K562 (cell line): ENCODE data around the gene FUT8. TPM values are rescaled to one million over a fixed set of nuclear protein-coding genes. Genes with fewer than 3 reads are reported as not detected.
A peak's percentile ranks its signal among the peaks of the same experiment; 100 is the strongest.

Source experiments
- ATAC-seq: fragments of 200-7000 bp; cut with Tn5 transposase; 3 replicates; pipeline ENCODE4 v1.9.1; 2020; ENCODE audit warnings: moderate library complexity
- BruUV-seq: library from RNA; stranded (reverse); fragments of 400-500 nt; replicated peaks from 2 replicates; lab custom pipeline; 2021; lab: Mats Ljungman, UMichigan
- CTCF ChIA-PET: fragments of 300-600 bp; formaldehyde crosslinking; extraction: SDS; loops from one replicate; lab custom pipeline; 2021; ENCODE audit warnings: low intra/inter-chr PET ratio; lab: Yijun Ruan, JAX
- POLR2A ChIA-PET: fragments of 300-600, 350-650 bp; sonication (Branson Sonifier 250); formaldehyde crosslinking; extraction: SDS; loops from one replicate; lab custom pipeline; 2021; ENCODE audit warnings: antibody characterized with exemption, inconsistent platforms; lab: Yijun Ruan, JAX
- DNase-seq, 4 experiments: peaks; one replicate each; pipeline versions ENCODE4 v3.0.0 to v3.0.0-alpha.2; 2011 to 2018; ENCODE audit warnings: low spot score in 3 of 4, mixed read lengths in 3 of 4; ENCODE audit errors: extremely low read depth in 1 of 4
- FAIRE-seq: peaks from 2 replicates; lab custom pipeline; 2011; peaks lifted over from hg19 to GRCh38; lab: Jason Lieb, UNC
- H2AFZ ChIP-seq: 2 replicates; pipeline ENCODE4 v1.6.0; 2011; ENCODE audit warnings: low read depth, low read length, control low read depth, inconsistent platforms
- H3K27ac ChIP-seq: fragments of 200-600 bp; 3 replicates; pipeline ENCODE4 v1.8.0; 2011; ENCODE audit warnings: low read depth, mild to moderate bottlenecking, control low read depth, inconsistent platforms, low read length, moderate library complexity, mixed read lengths; ENCODE audit errors: extremely low read depth
- H3K27me3 ChIP-seq, 2 experiments: fragments of 300-600 bp in 1 of 2; 2 replicates in 1 of 2; 3 replicates in 1 of 2; pipeline versions ENCODE4 v1.6.0 to v1.8.0; 2011; ENCODE audit warnings: inconsistent platforms in 2 of 2, low read length in 2 of 2, mild to moderate bottlenecking in 1 of 2, mixed read lengths in 1 of 2, moderate library complexity in 1 of 2; ENCODE audit not compliant: control insufficient read depth in 2 of 2, insufficient read depth in 2 of 2
- H3K36me3 ChIP-seq: fragments of 300-600 bp; 3 replicates; pipeline ENCODE4 v1.8.0; 2011; ENCODE audit warnings: mild to moderate bottlenecking, low read length, inconsistent platforms; ENCODE audit not compliant: control insufficient read depth, insufficient read depth
- H3K4me1 ChIP-seq, 2 experiments: fragments of 200-600 bp in 1 of 2; replicated peaks in 1 of 2; 2 replicates in 1 of 2; 3 replicates in 1 of 2; pipeline versions ENCODE4 v1.5.1 to v1.8.0; 2011; ENCODE audit warnings: inconsistent platforms in 2 of 2, low read length in 2 of 2, mild to moderate bottlenecking in 1 of 2, mixed read lengths in 1 of 2, moderate library complexity in 1 of 2; ENCODE audit not compliant: control insufficient read depth in 2 of 2, insufficient read depth in 2 of 2
- H3K4me2 ChIP-seq: 2 replicates; pipeline ENCODE4 v1.6.1; 2011; ENCODE audit warnings: low read length, control low read depth, inconsistent platforms, mixed read lengths; ENCODE audit not compliant: insufficient read depth
- H3K4me3 ChIP-seq: fragments of 200-600 bp; sonication (generic), shearing (Covaris generic); 2 replicates; pipeline ENCODE4 v1.5.1; 2016; ENCODE audit warnings: control low read depth, inconsistent platforms
- H3K79me2 ChIP-seq: fragments of 200-600 bp; 3 replicates; pipeline ENCODE4 v1.8.0; 2011; ENCODE audit warnings: low read length, inconsistent platforms; ENCODE audit not compliant: control insufficient read depth, insufficient read depth
- H3K9ac ChIP-seq, 2 experiments: 2 replicates each; pipeline versions ENCODE4 v1.6.0 to v1.6.1; 2011; ENCODE audit warnings: low read depth in 2 of 2, low read length in 2 of 2, control low read depth in 1 of 2, inconsistent platforms in 1 of 2, mild to moderate bottlenecking in 1 of 2, mixed read lengths in 1 of 2; ENCODE audit not compliant: insufficient read depth in 1 of 2
- H3K9me1 ChIP-seq: one replicate; pipeline ENCODE4 v1.6.0; 2011; ENCODE audit warnings: inconsistent platforms, mild to moderate bottlenecking, low read length, moderate library complexity; ENCODE audit not compliant: control insufficient read depth, insufficient read depth
- H3K9me3 ChIP-seq: replicated peaks from 2 replicates; pipeline ENCODE4 v1.5.1; 2011; ENCODE audit warnings: low read depth, low read length, inconsistent platforms; ENCODE audit not compliant: control insufficient read depth, insufficient read depth
- H4K20me1 ChIP-seq: replicated peaks from 2 replicates; pipeline ENCODE4 v1.6.1; 2011; ENCODE audit warnings: low read length, inconsistent platforms, mixed read lengths; ENCODE audit not compliant: control insufficient read depth, insufficient read depth
- DNMT1 ChIP-seq: fragments of 450-650 bp; IDR thresholded peaks from 2 replicates; pipeline ENCODE4 v1.6.1; 2016; ENCODE audit warnings: antibody characterized with exemption, mild to moderate bottlenecking
- FIP1L1 ChIP-seq: fragments of 200-400 bp; formaldehyde crosslinking; IDR thresholded peaks from 2 replicates; pipeline ENCODE4 v1.6.1; 2018; ENCODE audit warnings: mild to moderate bottlenecking, low read depth, low read length; ENCODE audit not compliant: poor library complexity, severe bottlenecking
- HDGF ChIP-seq: fragments of 450-650 bp; IDR thresholded peaks from 2 replicates; pipeline ENCODE4 v1.6.1; 2016
- MBD2 ChIP-seq: sonication (generic); IDR thresholded peaks from 2 replicates; pipeline ENCODE4 v1.6.1; 2016; ENCODE audit warnings: low read depth, borderline replicate concordance
- MCM7 ChIP-seq, 2 experiments: fragments of 450-650 bp; IDR thresholded peaks; 2 replicates each; pipeline ENCODE4 v1.6.1; 2016 to 2018
- MEIS2 ChIP-seq: fragments of 450-650 bp; IDR thresholded peaks from 2 replicates; pipeline ENCODE4 v1.6.1; 2014; ENCODE audit warnings: mild to moderate bottlenecking; ENCODE audit not compliant: partially characterized antibody
- PKNOX1 ChIP-seq: fragments of 450-650 bp; IDR thresholded peaks from 2 replicates; pipeline ENCODE4 v1.6.1; 2016
- RBM14 ChIP-seq: fragments of 200-400 bp; formaldehyde crosslinking; IDR thresholded peaks from 2 replicates; pipeline ENCODE4 v1.6.1; 2018; ENCODE audit warnings: low read depth, mild to moderate bottlenecking, low read length, moderate library complexity, borderline replicate concordance; ENCODE audit not compliant: insufficient read depth
- STAG1 ChIP-seq: sonication (generic); formaldehyde crosslinking; IDR thresholded peaks from 2 replicates; pipeline ENCODE4 v1.5.0; 2020; ENCODE audit warnings: missing genetic modification reagents, borderline replicate concordance
- TAF1 ChIP-seq: IDR thresholded peaks from 2 replicates; pipeline ENCODE4 v1.6.1; 2011; ENCODE audit warnings: mild to moderate bottlenecking, low read length, moderate library complexity; ENCODE audit not compliant: insufficient read depth, control insufficient read depth, severe bottlenecking; ENCODE audit errors: extremely low read depth
- WGBS: fragments of 100-300 bp; shearing (Covaris generic); methylation state at CpG from one replicate; pipeline ENCODE4 v1.1.6; 2016; ENCODE audit warnings: low coverage, mixed read lengths; ENCODE audit not compliant: insufficient coverage; ENCODE audit errors: missing lambda C conversion rate; 5-methylcytosine and 5-hydroxymethylcytosine counted together
- in situ Hi-C: fragments of 300-500 bp; cut with MboI; formaldehyde crosslinking; loops from 4 replicates; pipeline ENCODE4 v1.15.0; 2018; ENCODE audit warnings: inconsistent platforms, mixed read lengths
- intact Hi-C: fragments of 100-400 bp; cut with micrococcal nuclease; formaldehyde crosslinking; loops from 2 replicates; pipeline ENCODE4 v1.14.2; 2022
- polyA plus RNA-seq, 8 experiments: library from polyadenylated mRNA; depleted of rRNA in 4 of 8; stranded (reverse) in 5 of 8; unstranded in 3 of 8; fragments of >200 nt; fragmentation: Nextera tagmentation in 2 of 8; fragmentation: Illumina TruSeq in 1 of 8; extraction: Ambion mirVana in 2 of 8; extraction: Trizol in 1 of 8; gene quantifications; 2 replicates each; pipeline versions ENCODE4 v1.2.1 to v1.2.3, GENCODE V29; 2011 to 2014; ENCODE audit warnings: inconsistent platforms in 1 of 8, missing spikeins in 1 of 8
- total RNA-seq, 7 experiments: library from RNA; depleted of rRNA in 6 of 7; stranded (reverse); fragments of >200 nt in 6 of 7; fragmentation: Illumina TruSeq in 2 of 7; extraction: Trizol in 2 of 7; gene quantifications; 2 replicates each; pipeline versions ENCODE4 v1.2.1 to v1.2.3, GENCODE V29; 2011 to 2021; ENCODE audit warnings: low replicate concordance in 1 of 7
- TF ChIP-seq, protein P1 (sequence below): fragments of 250-450 bp; sonication (Bioruptor Pico); IDR thresholded peaks from 2 replicates; pipeline ENCODE4 v1.9.0; 2021; ENCODE audit warnings: mild to moderate bottlenecking

FUT8 gene
- total and polyA plus RNA-seq, 9 of the 15 experiments (the other 6 are each of a cell fraction or from before 2014, with no cell fraction given): 4.1 to 15.2 (median 7.8) TPM

DNA sequence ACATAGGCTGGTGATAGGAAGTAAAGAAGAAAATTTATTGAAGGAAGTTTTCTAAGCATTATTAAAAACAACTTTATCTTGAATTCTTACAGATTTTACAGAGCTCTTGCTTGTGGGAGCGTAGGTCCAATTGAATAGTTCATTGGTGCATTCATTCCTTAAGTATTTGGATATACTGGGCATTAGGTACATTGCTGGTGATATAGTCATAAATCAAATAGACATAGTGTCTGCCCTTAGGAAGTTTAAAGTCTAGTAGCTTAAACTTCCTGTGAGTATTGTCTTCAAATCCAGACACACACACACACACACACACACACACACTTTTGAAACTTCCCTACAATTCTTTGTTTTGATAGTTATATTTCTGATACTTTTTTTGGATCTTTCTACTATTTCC is 226.7 kb downstream of the FUT8 start:
- no peaks in the 10 kb centered on the region for H3K4me1 ChIP-seq
- no peak for DNase-seq
- ATAC-seq: no peak
- ChIA-PET POLR2A (no interaction called here), CTCF (no interaction called here)
- H3K9me1 ChIP-seq: no peaks in the 10 kb centered on the region
- H3K36me3 ChIP-seq: no peaks in the 10 kb centered on the region
- intact Hi-C loops (no loop called here), in situ Hi-C loops (no loop called here)
- no peak for FAIRE-seq
- H3K9ac ChIP-seq: no peak overlapping the region
- H3K27me3 ChIP-seq: no peaks in the 10 kb centered on the region
- no peak overlapping the region for H3K4me3 ChIP-seq
- no peak overlapping the region for H3K4me2 ChIP-seq
- no peaks in the 10 kb centered on the region for H4K20me1 ChIP-seq
- no peak overlapping the region for H2AFZ ChIP-seq
- no peaks in the 10 kb centered on the region for H3K79me2 ChIP-seq
- 54% methylated on average over 1 of the region's 1 CpG for WGBS
- H3K9me3 ChIP-seq: no peaks in the 10 kb centered on the region
- TF ChIP-seq TAF1 (no peak), PKNOX1 (0 out of 2 replicates have a peak, but pooled peaks have one; percentile 14), MCM7 (IDR thresholded peaks at IDR 0.05) (no peak), FIP1L1 (no peak), HDGF (no peak), RBM14 (no peak), STAG1 (CRISPR knock-in tag) (no peak), MEIS2 (peak; percentile 3), DNMT1 (no peak), MBD2 (no peak)
- TF ChIP-seq, protein P1, sequence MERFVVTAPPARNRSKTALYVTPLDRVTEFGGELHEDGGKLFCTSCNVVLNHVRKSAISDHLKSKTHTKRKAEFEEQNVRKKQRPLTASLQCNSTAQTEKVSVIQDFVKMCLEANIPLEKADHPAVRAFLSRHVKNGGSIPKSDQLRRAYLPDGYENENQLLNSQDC: no peak
- H3K27ac ChIP-seq: no peak overlapping the region
- BruUV-seq: no TSS peak
